Measurements from ENCODE around the gene SCP2.

SCP2 gene

GRCh38 chr1:53066891-53067738 is 140.0 kb downstream of the SCP2 start:
- no peak for ATAC-seq
- TF ChIP-seq TOX (CRISPR knock-in tag; IDR thresholded peaks at IDR 0.05; ENCODE audit: borderline replicate concordance) (no peak), ZNF565 (CRISPR knock-in tag; conservative IDR thresholded peaks at IDR 0.05; ENCODE audit: low read depth) (no peak), GLIS3 (CRISPR knock-in tag; IDR thresholded peaks at IDR 0.05) (no peak), ZFP3 (CRISPR knock-in tag; IDR thresholded peaks at IDR 0.05) (no peak), PPARA (CRISPR knock-in tag; IDR thresholded peaks at IDR 0.05; ENCODE audit: borderline replicate concordance) (no peak), POU6F1 (CRISPR knock-in tag; IDR thresholded peaks at IDR 0.05; ENCODE audit: borderline replicate concordance, low read depth) (no peak), ESRRG (CRISPR knock-in tag; IDR thresholded peaks at IDR 0.05) (no peak), ISL1 (CRISPR knock-in tag; IDR thresholded peaks at IDR 0.05) (no peak), PATZ1 (CRISPR knock-in tag; IDR thresholded peaks at IDR 0.05; ENCODE audit: borderline replicate concordance) (no peak), SNAI2 (CRISPR knock-in tag; IDR thresholded peaks at IDR 0.05) (no peak), OSR1 (CRISPR knock-in tag; IDR thresholded peaks at IDR 0.05) (no peak), ZC3H10 (CRISPR knock-in tag; IDR thresholded peaks at IDR 0.05) (no peak), ZFP30 (CRISPR knock-in tag; IDR thresholded peaks at IDR 0.05) (no peak)

DNA sequence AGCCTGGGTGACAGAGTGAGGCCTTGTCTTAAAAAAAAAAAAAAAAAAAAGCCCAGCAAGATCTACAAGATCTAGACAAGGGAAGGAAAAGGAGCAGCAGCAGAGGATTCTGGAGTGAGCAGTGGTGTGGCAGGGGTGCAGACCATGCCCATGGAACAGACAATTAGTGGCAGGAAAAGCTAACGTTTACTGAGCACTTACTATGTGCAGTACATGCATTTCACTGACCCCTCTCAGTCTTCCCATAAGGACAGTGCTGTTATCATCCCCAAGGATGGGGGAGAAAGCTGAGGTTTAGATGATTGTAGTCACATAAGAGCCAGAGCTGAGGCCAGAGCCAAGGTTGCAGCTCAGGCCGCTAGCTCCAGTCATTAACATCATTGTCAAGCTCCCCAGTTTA is 140.8 kb downstream of the SCP2 start:
- TF ChIP-seq PATZ1 (CRISPR knock-in tag; IDR thresholded peaks at IDR 0.05; ENCODE audit: borderline replicate concordance) (no peak), ZFP3 (CRISPR knock-in tag; IDR thresholded peaks at IDR 0.05) (no peak), TOX (CRISPR knock-in tag; IDR thresholded peaks at IDR 0.05; ENCODE audit: borderline replicate concordance) (no peak), SNAI2 (CRISPR knock-in tag; IDR thresholded peaks at IDR 0.05) (no peak), CSDC2 (CRISPR knock-in tag; IDR thresholded peaks at IDR 0.05) (no peak), TCF4 (CRISPR knock-in tag; IDR thresholded peaks at IDR 0.05; ENCODE audit: borderline replicate concordance) (no peak), ZNF8 (CRISPR knock-in tag; IDR thresholded peaks at IDR 0.05) (no peak)
- TF ChIP-seq, protein P1, sequence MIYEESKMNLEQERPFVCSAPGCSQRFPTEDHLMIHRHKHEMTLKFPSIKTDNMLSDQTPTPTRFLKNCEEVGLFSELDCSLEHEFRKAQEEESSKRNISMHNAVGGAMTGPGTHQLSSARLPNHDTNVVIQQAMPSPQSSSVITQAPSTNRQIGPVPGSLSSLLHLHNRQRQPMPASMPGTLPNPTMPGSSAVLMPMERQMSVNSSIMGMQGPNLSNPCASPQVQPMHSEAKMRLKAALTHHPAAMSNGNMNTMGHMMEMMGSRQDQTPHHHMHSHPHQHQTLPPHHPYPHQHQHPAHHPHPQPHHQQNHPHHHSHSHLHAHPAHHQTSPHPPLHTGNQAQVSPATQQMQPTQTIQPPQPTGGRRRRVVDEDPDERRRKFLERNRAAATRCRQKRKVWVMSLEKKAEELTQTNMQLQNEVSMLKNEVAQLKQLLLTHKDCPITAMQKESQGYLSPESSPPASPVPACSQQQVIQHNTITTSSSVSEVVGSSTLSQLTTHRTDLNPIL (CRISPR knock-in tag; IDR thresholded peaks at IDR 0.05; ENCODE audit: low read depth) = no peak
- ATAC-seq = no peak

GRCh38 chr1:53068314-53069099 is 141.4 kb downstream of the SCP2 start:
- ATAC-seq = no peak
- TF ChIP-seq TOX (CRISPR knock-in tag; IDR thresholded peaks at IDR 0.05; ENCODE audit: borderline replicate concordance) = no peak
- no peak for TF ChIP-seq ZNF565 (CRISPR knock-in tag; conservative IDR thresholded peaks at IDR 0.05; ENCODE audit: low read depth)
- TF ChIP-seq TCF4 (CRISPR knock-in tag; IDR thresholded peaks at IDR 0.05; ENCODE audit: borderline replicate concordance) = peak; percentile 23; the same call in 1 of the 2 replicates
- TF ChIP-seq SNAI2 (CRISPR knock-in tag; IDR thresholded peaks at IDR 0.05) = no peak

- no peak for ATAC-seq
- TF ChIP-seq ZNF8 (CRISPR knock-in tag; IDR thresholded peaks at IDR 0.05) = no peak
- no peak for TF ChIP-seq ISL1 (CRISPR knock-in tag; IDR thresholded peaks at IDR 0.05)
- no peak for TF ChIP-seq ESRRG (CRISPR knock-in tag; IDR thresholded peaks at IDR 0.05)
- TF ChIP-seq ZNF70 (CRISPR knock-in tag; IDR thresholded peaks at IDR 0.05) = no peak
- no peak for TF ChIP-seq TSHZ2 (CRISPR knock-in tag; IDR thresholded peaks at IDR 0.05)
- no peak for TF ChIP-seq ZFP3 (CRISPR knock-in tag; IDR thresholded peaks at IDR 0.05)
- no peak for TF ChIP-seq ARNTL (CRISPR knock-in tag; IDR thresholded peaks at IDR 0.05; ENCODE audit: borderline replicate concordance, low read depth)
- TF ChIP-seq PATZ1 (CRISPR knock-in tag; IDR thresholded peaks at IDR 0.05; ENCODE audit: borderline replicate concordance) = no peak
- TF ChIP-seq GLIS3 (CRISPR knock-in tag; IDR thresholded peaks at IDR 0.05) = no peak
Observed at GRCh38 chr1:53069265-53069662, 142.2 kb downstream of the SCP2 start.

Data from SK-N-SH treated with all-trans-retinoic acid at 6 μM for 48 hours (cell line).